GM23338 (cell line): Measurements from ENCODE around the gene CD83. TPM values are rescaled to one million over a fixed set of nuclear protein-coding genes. Genes with fewer than 3 reads are reported as not detected.

Experiments
- CREB1 ChIP-seq: fragments of 250-450 bp; sonication (Bioruptor Pico); IDR thresholded peaks from 2 replicates; pipeline ENCODE4 v1.5.0; 2020; ENCODE audit warnings: low read depth, mild to moderate bottlenecking, moderate library complexity
- CTCF ChIP-seq, 2 experiments: fragments of 200-600 bp in 1 of 2; sonication (generic) in 1 of 2; conservative IDR thresholded peaks; 2 replicates each; pipeline versions ENCODE4 v1.5.1 to v1.6.1; 2016 to 2017; ENCODE audit warnings: antibody characterized with exemption in 2 of 2, low read depth in 2 of 2, mild to moderate bottlenecking in 2 of 2, moderate library complexity in 1 of 2
- ETS1 ChIP-seq: IDR thresholded peaks from 2 replicates; pipeline ENCODE4 v1.6.1; 2016; ENCODE audit warnings: antibody characterized with exemption
- EZH2 ChIP-seq: fragments of 200-600 bp; sonication (generic); IDR thresholded peaks from one replicate; pipeline ENCODE4 v1.8.0; 2017; ENCODE audit warnings: antibody characterized with exemption, mild to moderate bottlenecking, low read depth; ENCODE audit not compliant: unreplicated experiment
- NANOG ChIP-seq: IDR thresholded peaks from 2 replicates; pipeline ENCODE4 v1.6.1; 2016; ENCODE audit warnings: antibody characterized with exemption, borderline replicate concordance
- POLR2AphosphoS5 ChIP-seq: IDR thresholded peaks from 2 replicates; pipeline ENCODE4 v1.6.1; 2016; ENCODE audit warnings: antibody characterized with exemption, low read depth
- ZNF114 ChIP-seq: fragments of 250-450 bp; sonication (Bioruptor Pico); IDR thresholded peaks from 2 replicates; pipeline ENCODE4 v1.5.0; 2020; ENCODE audit warnings: mild to moderate bottlenecking, moderate library complexity
- ZNF331 ChIP-seq: fragments of 250-450 bp; sonication (Bioruptor Pico); IDR thresholded peaks from 2 replicates; pipeline ENCODE4 v1.5.0; 2020; ENCODE audit warnings: low read depth, mild to moderate bottlenecking, moderate library complexity
- ZNF462 ChIP-seq: fragments of 250-450 bp; sonication (Bioruptor Pico); IDR thresholded peaks from 2 replicates; pipeline ENCODE4 v1.5.0; 2020; ENCODE audit warnings: mild to moderate bottlenecking, moderate library complexity
- polyA plus RNA-seq: library from polyadenylated mRNA; unstranded; fragments of >200 nt; fragmentation: Nextera tagmentation; extraction: Ambion mirVana; gene quantifications from 2 replicates; pipeline ENCODE4 v1.2.1, GENCODE V29; 2016
- total RNA-seq: library from RNA; depleted of rRNA; stranded (reverse); fragments of >200 nt; shearing (Covaris generic); gene quantifications from 2 replicates; pipeline ENCODE4 v1.2.3, GENCODE V29; 2014

The CD83 gene
- total and polyA plus RNA-seq, 2 experiments from 2014 or later: 8.1 to 13.2 TPM

- TF ChIP-seq ZNF462 (no peak), ZNF331 (CRISPR knock-in tag) (no peak), CTCF (conservative IDR thresholded peaks at IDR 0.05; ENCODE audit: low read depth in 2 of 2) (no peak), CREB1 (CRISPR knock-in tag) (no peak), ETS1 (no peak), EZH2 (no peak), ZNF114 (no peak), POLR2AphosphoS5 (no peak), NANOG (no peak)
Measured at GRCh38 chr6:14174996-14175395, 57.4 kb downstream of the CD83 start (continued).
